OCI-LY3 (cell line): ENCODE measurements around the gene PON2.

Source experiments
- CTCF ChIP-seq: fragments of 200-600, 300-600 bp; sonication (generic); IDR thresholded peaks from 2 replicates; pipeline ENCODE4 v1.5.1; 2014; ENCODE audit warnings: antibody characterized with exemption, low read length, low read depth
- EZH2phosphoT487 ChIP-seq: fragments of 200-600 bp; shearing (Covaris generic); IDR thresholded peaks from 2 replicates; pipeline ENCODE4 v1.6.1; 2018; ENCODE audit warnings: antibody characterized with exemption, mixed run types, low read depth

- no peak for TF ChIP-seq CTCF
- TF ChIP-seq EZH2phosphoT487: no peak
These were observed 10.0 kb upstream of the PON2 start for GRCh38 chr7:95444796-95445195.
